SK-N-SH (cell line): ENCODE measurements around the gene RASA3. TPM values are rescaled to one million over a fixed set of nuclear protein-coding genes. Genes with fewer than 3 reads are reported as not detected.

Source experiments
- CTCF ChIA-PET: fragments of 300-600, 350-600 bp; formaldehyde crosslinking; extraction: SDS; loops from one replicate; lab custom pipeline; 2021; lab: Yijun Ruan, JAX
- POLR2A ChIA-PET: fragments of 350-600 bp; sonication (Branson Sonifier 250); formaldehyde crosslinking; extraction: SDS; loops from one replicate; lab custom pipeline; 2020; ENCODE audit warnings: antibody characterized with exemption, inconsistent platforms; lab: Yijun Ruan, JAX
- DNase-seq: peaks from one replicate; pipeline ENCODE4 v3.0.0; 2012
- H2AFZ ChIP-seq: fragments of 200-600 bp; sonication (generic); 2 replicates; pipeline ENCODE4 v1.8.1; 2016; ENCODE audit warnings: antibody characterized with exemption, mild to moderate bottlenecking, low read depth
- H3F3A ChIP-seq: fragments of 200-600 bp; sonication (generic); replicated peaks from 2 replicates; pipeline ENCODE3; 2016; ENCODE audit warnings: antibody characterized with exemption, mild to moderate bottlenecking; ENCODE audit not compliant: insufficient read depth
- H3K27ac ChIP-seq, 2 experiments: fragments of 200-500 bp in 1 of 2; fragments of 200-600 bp in 1 of 2; sonication (Bioruptor generic) in 1 of 2; sonication (generic), shearing (Covaris generic) in 1 of 2; 2 replicates each; pipeline versions ENCODE4 v1.5.1 to v1.6.1; 2014 to 2016; ENCODE audit warnings: low read depth in 2 of 2, inconsistent platforms in 1 of 2, low read length in 1 of 2, mild to moderate bottlenecking in 1 of 2, mixed read lengths in 1 of 2
- H3K27me3 ChIP-seq: fragments of 200-600 bp; sonication (generic), shearing (Covaris generic); 2 replicates; pipeline ENCODE4 v1.6.1; 2016; ENCODE audit warnings: mixed run types; ENCODE audit not compliant: insufficient read depth
- H3K36me3 ChIP-seq, 2 experiments: fragments of 200-500 bp in 1 of 2; fragments of 200-600 bp in 1 of 2; sonication (Bioruptor generic) in 1 of 2; sonication (generic) in 1 of 2; replicated peaks in 1 of 2; 2 replicates each; pipeline versions ENCODE3 to v1.5.1; 2014 to 2016; ENCODE audit warnings: low read length in 1 of 2, mild to moderate bottlenecking in 1 of 2; ENCODE audit not compliant: insufficient read depth in 2 of 2, control insufficient read depth in 1 of 2
- H3K4me1 ChIP-seq, 2 experiments: fragments of 200-500 bp in 1 of 2; fragments of 200-600 bp in 1 of 2; sonication (Bioruptor generic) in 1 of 2; sonication (generic), shearing (Covaris generic) in 1 of 2; 2 replicates each; pipeline versions ENCODE4 v1.5.1 to v1.6.1; 2014 to 2016; ENCODE audit warnings: low read depth in 1 of 2, low read length in 1 of 2, mixed run types in 1 of 2; ENCODE audit not compliant: insufficient read depth in 2 of 2, control insufficient read depth in 1 of 2
- H3K4me2 ChIP-seq: fragments of 200-600 bp; sonication (generic), shearing (Covaris generic); 2 replicates; pipeline ENCODE4 v1.6.1; 2017; ENCODE audit warnings: mixed run types
- H3K4me3 ChIP-seq, 2 experiments: fragments of 200-500 bp in 1 of 2; fragments of 200-600 bp in 1 of 2; sonication (Bioruptor generic) in 1 of 2; sonication (generic), shearing (Covaris generic) in 1 of 2; 2 replicates each; pipeline versions ENCODE4 v1.5.1 to v1.8.1; 2014 to 2016; ENCODE audit warnings: low read depth in 2 of 2, inconsistent platforms in 1 of 2, low read length in 1 of 2, mild to moderate bottlenecking in 1 of 2, mixed read lengths in 1 of 2, moderate library complexity in 1 of 2
- H3K79me2 ChIP-seq: fragments of 200-600 bp; sonication (generic); 2 replicates; pipeline ENCODE4 v1.8.1; 2017; ENCODE audit warnings: mild to moderate bottlenecking; ENCODE audit not compliant: insufficient read depth
- H3K9ac ChIP-seq: fragments of 200-600 bp; sonication (generic); 2 replicates; pipeline ENCODE4 v1.6.1; 2017; ENCODE audit warnings: mixed run types
- H3K9me2 ChIP-seq: fragments of 200-600 bp; sonication (generic); 2 replicates; pipeline ENCODE4 v1.6.1; 2017; ENCODE audit warnings: mixed run types
- H3K9me3 ChIP-seq: fragments of 200-600 bp; sonication (generic); 2 replicates; pipeline ENCODE4 v1.6.1; 2017; ENCODE audit warnings: mixed run types, mild to moderate bottlenecking, moderate library complexity
- H4K20me1 ChIP-seq: fragments of 200-600 bp; sonication (generic); 2 replicates; pipeline ENCODE4 v1.6.1; 2017; ENCODE audit warnings: mild to moderate bottlenecking, mixed run types; ENCODE audit not compliant: insufficient read depth
- ELF1 ChIP-seq: IDR thresholded peaks from 2 replicates; pipeline ENCODE4 v1.4.0; 2012
- EP300 ChIP-seq, 2 experiments: IDR thresholded peaks; 2 replicates each; pipeline versions ENCODE4 v1.4.0 to v1.6.1; 2012; ENCODE audit warnings: borderline replicate concordance in 1 of 2, low read depth in 1 of 2, low read length in 1 of 2
- MXI1 ChIP-seq: IDR thresholded peaks from 2 replicates; pipeline ENCODE4 v1.6.1; 2012; ENCODE audit warnings: mild to moderate bottlenecking, low read depth, low read length, improper control_type of control experiment
- NRF1 ChIP-seq: IDR thresholded peaks from 2 replicates; pipeline ENCODE4 v1.6.1; 2012; ENCODE audit warnings: low read depth, mild to moderate bottlenecking, low read length
- RAD21 ChIP-seq: IDR thresholded peaks from 2 replicates; pipeline ENCODE4 v1.6.1; 2012; ENCODE audit warnings: mild to moderate bottlenecking, low read length
- RCOR1 ChIP-seq: fragments of 150-350 bp; IDR thresholded peaks from 2 replicates; pipeline ENCODE4 v1.6.1; 2017; ENCODE audit warnings: antibody characterized with exemption, low read length
- RFX5 ChIP-seq: IDR thresholded peaks from 2 replicates; pipeline ENCODE4 v1.6.1; 2012; ENCODE audit warnings: mild to moderate bottlenecking, improper control_type of control experiment, low read length
- RXRA ChIP-seq: IDR thresholded peaks from 2 replicates; pipeline ENCODE4 v1.4.0; 2012; ENCODE audit warnings: low read depth, mild to moderate bottlenecking, borderline replicate concordance
- TCF12 ChIP-seq: IDR thresholded peaks from 2 replicates; pipeline ENCODE4 v1.4.0; 2012
- USF1 ChIP-seq: IDR thresholded peaks from 2 replicates; pipeline ENCODE4 v1.4.0; 2012; ENCODE audit warnings: low read depth, borderline replicate concordance
- YY1 ChIP-seq: IDR thresholded peaks from 2 replicates; pipeline ENCODE4 v1.4.0; 2012; ENCODE audit warnings: low read depth, mild to moderate bottlenecking
- WGBS: methylation state at CpG from one replicate; pipeline ENCODE4 v1.1.6; 2017; ENCODE audit warnings: low lambda C conversion rate; 5-methylcytosine and 5-hydroxymethylcytosine counted together
- polyA plus RNA-seq, 3 experiments: library from polyadenylated mRNA; depleted of rRNA; stranded (reverse); fragments of >200 nt; gene quantifications; 2 replicates each; pipeline ENCODE4 v1.2.3, GENCODE V29; 2012
- TF ChIP-seq, protein P1 (sequence below): IDR thresholded peaks from 2 replicates; pipeline ENCODE4 v1.6.1; 2012; ENCODE audit warnings: mild to moderate bottlenecking, low read depth, low read length, moderate library complexity
- TF ChIP-seq, protein P2 (sequence below): fragments of 150-350 bp; IDR thresholded peaks from 2 replicates; pipeline ENCODE4 v1.6.1; 2017; ENCODE audit warnings: antibody characterized with exemption, low read length, low read depth, borderline replicate concordance
- TF ChIP-seq, protein P3 (sequence below): IDR thresholded peaks from 2 replicates; pipeline ENCODE4; 2012

RASA3 gene
- polyA plus RNA-seq, 1 of the 3 experiments (the other 2 are of a cell fraction): 25.1 TPM

- TF ChIP-seq, protein P1, sequence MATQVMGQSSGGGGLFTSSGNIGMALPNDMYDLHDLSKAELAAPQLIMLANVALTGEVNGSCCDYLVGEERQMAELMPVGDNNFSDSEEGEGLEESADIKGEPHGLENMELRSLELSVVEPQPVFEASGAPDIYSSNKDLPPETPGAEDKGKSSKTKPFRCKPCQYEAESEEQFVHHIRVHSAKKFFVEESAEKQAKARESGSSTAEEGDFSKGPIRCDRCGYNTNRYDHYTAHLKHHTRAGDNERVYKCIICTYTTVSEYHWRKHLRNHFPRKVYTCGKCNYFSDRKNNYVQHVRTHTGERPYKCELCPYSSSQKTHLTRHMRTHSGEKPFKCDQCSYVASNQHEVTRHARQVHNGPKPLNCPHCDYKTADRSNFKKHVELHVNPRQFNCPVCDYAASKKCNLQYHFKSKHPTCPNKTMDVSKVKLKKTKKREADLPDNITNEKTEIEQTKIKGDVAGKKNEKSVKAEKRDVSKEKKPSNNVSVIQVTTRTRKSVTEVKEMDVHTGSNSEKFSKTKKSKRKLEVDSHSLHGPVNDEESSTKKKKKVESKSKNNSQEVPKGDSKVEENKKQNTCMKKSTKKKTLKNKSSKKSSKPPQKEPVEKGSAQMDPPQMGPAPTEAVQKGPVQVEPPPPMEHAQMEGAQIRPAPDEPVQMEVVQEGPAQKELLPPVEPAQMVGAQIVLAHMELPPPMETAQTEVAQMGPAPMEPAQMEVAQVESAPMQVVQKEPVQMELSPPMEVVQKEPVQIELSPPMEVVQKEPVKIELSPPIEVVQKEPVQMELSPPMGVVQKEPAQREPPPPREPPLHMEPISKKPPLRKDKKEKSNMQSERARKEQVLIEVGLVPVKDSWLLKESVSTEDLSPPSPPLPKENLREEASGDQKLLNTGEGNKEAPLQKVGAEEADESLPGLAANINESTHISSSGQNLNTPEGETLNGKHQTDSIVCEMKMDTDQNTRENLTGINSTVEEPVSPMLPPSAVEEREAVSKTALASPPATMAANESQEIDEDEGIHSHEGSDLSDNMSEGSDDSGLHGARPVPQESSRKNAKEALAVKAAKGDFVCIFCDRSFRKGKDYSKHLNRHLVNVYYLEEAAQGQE: no peak
Observed at GRCh38 chr13:114077933-114078325, 54.5 kb downstream of the RASA3 start (continued).

GRCh38 chr13:114077099-114077932, 55.1 kb downstream of the RASA3 start:
- Histone ChIP-seq H3K27me3 (no peaks in the 10 kb centered on the region), H3K9ac (peak overlapping the region; percentile 17; the same call in 1 of the 2 replicates), H3F3A (peaks cover 3% of the 10 kb centered on the region), H2AFZ (no peak overlapping the region), H3K9me3 (no peaks in the 10 kb centered on the region), H3K4me1 (peaks cover 7 to 21% of the 10 kb centered on the region in 2 experiments; a peak in 3 of 4 replicates), H3K4me3 (no peak overlapping the region; a peak in 1 of 4 replicates), H4K20me1 (peaks cover 66% of the 10 kb centered on the region), H3K27ac (peak overlapping the region; percentile 61 to 74), H3K79me2 (peaks cover 84% of the 10 kb centered on the region), H3K36me3 (peaks cover 15 to 23% of the 10 kb centered on the region in 2 experiments), H3K4me2 (peak overlapping the region; percentile 34; the same call in 1 of the 2 replicates), H3K9me2 (no peaks in the 10 kb centered on the region)
- 79% methylated on average over 33 of the region's 34 CpGs for whole genome bisulfite sequencing
- no peak for DNase-seq
- CTCF ChIA-PET: interaction anchor here (0.7 to 1.3 kb wide), 3 partner anchors 12 to 28 kb away, joined by 3 read pairs; no protein-coding TSS in a partner anchor
- TF ChIP-seq ELF1: no peak
- no peak for TF ChIP-seq NRF1
- no peak for TF ChIP-seq RAD21
- TF ChIP-seq TCF12: no peak
- TF ChIP-seq MXI1: no peak
- TF ChIP-seq YY1: no peak
- no peak for TF ChIP-seq RFX5
- no peak for TF ChIP-seq USF1
- no peak for TF ChIP-seq RCOR1
- TF ChIP-seq, protein P2, sequence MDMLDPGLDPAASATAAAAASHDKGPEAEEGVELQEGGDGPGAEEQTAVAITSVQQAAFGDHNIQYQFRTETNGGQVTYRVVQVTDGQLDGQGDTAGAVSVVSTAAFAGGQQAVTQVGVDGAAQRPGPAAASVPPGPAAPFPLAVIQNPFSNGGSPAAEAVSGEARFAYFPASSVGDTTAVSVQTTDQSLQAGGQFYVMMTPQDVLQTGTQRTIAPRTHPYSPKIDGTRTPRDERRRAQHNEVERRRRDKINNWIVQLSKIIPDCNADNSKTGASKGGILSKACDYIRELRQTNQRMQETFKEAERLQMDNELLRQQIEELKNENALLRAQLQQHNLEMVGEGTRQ: no peak
- TF ChIP-seq, protein P3, sequence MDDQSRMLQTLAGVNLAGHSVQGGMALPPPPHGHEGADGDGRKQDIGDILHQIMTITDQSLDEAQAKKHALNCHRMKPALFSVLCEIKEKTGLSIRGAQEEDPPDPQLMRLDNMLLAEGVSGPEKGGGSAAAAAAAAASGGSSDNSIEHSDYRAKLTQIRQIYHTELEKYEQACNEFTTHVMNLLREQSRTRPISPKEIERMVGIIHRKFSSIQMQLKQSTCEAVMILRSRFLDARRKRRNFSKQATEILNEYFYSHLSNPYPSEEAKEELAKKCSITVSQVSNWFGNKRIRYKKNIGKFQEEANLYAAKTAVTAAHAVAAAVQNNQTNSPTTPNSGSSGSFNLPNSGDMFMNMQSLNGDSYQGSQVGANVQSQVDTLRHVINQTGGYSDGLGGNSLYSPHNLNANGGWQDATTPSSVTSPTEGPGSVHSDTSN: no peak
- TF ChIP-seq, protein P1: no peak
- no peak for TF ChIP-seq EP300 (IDR thresholded peaks at IDR 0.05; ENCODE audit: borderline replicate concordance in 1 of 2, low read depth in 1 of 2, low read length in 1 of 2)
- TF ChIP-seq RXRA: no peak
- TF ChIP-seq, all 33 proteins: peak for 0
- POLR2A ChIA-PET: interaction anchor here (0.8 to 1.0 kb wide), 2 partner anchors 12 to 21 kb away, joined by 3 to 5 read pairs; no protein-coding TSS in a partner anchor
